Anterior cingulate cortex (tissue), 58 donors: ENCODE data around the gene ZSWIM8.
"Not testable (repeated sequence)": the region's sequence is repeated elsewhere in the genome, so short reads cannot be mapped to it uniquely, and the experiment has no call there.

Source experiments
- DNase-seq, 58 donors: peaks; one replicate each; lab custom pipeline; 2025; lab: John Stamatoyannopoulos, UW

ZSWIM8 gene

DNA sequence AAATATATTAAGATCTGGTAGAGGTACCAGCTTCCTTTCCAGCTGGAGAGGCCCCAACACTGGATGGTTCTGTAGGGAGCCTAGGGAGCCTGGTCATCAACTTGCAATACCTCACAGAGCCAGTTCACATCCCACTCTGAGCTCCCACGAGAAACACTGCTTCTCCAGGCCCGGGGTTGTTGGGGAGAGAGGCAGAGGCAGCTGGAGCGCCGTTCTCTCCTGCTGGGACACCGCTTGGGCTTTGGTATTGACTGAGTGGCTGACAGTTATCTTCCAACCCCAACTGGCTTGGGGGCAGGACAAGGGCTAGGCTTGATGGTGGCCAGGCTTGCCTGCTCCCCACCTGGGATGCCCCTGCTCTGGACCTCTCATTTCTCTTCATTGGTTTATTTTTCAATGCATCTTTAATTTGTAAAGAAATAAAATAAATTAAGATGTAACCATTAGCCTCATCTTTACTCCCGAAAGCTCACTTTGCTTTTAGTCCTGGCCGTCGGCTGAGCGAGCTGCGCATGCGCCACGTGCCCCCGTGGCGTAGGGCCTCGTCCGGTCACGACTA, 13.6 kb upstream of the ZSWIM8 start:
- peak in 14 of 58 donors; percentile 4 to 93 (median 80) for DNase-seq

DNA sequence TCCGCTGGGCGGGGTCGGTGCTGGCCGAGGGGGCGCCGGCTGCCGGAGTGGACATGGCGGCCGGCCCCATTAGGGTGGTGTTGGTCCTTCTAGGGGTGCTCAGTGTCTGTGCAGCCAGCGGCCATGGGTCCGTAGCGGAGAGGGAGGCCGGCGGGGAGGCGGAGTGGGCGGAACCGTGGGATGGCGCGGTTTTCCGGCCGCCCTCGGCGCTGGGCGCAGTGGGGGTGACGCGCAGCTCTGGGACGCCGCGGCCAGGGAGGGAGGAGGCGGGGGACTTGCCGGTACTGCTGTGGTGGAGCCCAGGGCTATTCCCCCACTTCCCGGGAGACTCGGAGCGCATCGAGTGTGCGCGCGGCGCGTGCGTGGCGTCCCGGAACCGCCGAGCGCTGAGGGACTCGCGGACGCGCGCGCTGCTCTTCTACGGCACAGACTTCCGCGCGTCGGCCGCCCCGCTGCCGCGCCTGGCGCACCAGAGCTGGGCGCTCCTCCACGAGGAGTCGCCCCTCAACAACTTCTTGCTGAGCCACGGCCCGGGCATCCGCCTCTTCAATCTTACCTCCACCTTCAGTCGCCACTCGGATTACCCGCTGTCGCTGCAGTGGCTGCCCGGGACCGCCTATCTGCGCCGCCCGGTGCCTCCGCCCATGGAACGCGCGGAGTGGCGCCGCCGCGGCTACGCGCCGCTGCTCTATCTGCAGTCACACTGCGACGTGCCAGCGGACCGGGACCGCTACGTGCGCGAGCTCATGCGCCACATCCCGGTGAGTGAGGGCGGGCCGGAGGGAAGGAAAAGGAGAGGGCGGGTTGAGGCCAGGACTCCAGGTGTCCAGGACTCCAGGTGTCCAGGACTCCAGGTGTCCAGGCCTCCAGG, 12.9 kb upstream of the ZSWIM8 start:
- DNase-seq, result peak in 57 of 58 donors; percentile 34 to 96 (median 84)

DNA sequence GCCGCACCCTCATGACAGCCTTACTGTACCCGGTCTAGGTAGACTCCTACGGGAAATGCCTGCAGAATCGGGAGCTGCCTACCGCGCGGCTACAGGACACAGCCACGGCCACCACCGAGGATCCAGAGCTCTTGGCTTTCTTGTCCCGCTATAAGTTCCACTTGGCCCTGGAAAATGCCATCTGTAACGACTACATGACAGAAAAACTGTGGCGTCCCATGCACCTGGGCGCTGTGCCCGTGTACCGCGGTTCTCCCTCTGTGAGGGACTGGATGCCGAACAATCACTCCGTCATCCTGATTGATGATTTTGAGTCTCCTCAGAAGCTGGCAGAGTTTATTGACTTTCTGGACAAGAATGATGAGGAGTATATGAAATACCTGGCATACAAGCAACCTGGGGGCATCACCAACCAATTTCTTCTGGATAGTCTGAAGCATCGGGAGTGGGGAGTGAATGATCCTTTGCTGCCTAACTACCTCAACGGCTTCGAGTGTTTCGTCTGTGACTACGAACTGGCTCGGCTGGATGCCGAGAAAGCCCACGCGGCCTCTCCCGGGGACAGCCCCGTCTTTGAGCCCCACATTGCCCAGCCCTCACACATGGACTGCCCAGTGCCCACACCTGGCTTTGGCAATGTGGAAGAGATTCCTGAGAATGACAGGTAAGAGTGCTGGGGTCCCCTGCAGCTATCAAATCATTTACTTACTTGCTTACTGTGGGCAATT, 12.1 kb upstream of the ZSWIM8 start:
- DNase-seq, result peak in 13 of 58 donors; percentile 9 to 61 (median 41)

- DNase-seq, result peak in 1 of 58 donors; percentile 1
These were observed 10.8 kb upstream of the ZSWIM8 start for GRCh38 chr10:73774637-73775036.

- DNase-seq, result no peak
These were observed 6.4 kb upstream of the ZSWIM8 start for GRCh38 chr10:73779018-73779417.

GRCh38 chr10:73779539-73780197, 5.7 kb upstream of the ZSWIM8 start:
- DNase-seq, result no peak

DNA sequence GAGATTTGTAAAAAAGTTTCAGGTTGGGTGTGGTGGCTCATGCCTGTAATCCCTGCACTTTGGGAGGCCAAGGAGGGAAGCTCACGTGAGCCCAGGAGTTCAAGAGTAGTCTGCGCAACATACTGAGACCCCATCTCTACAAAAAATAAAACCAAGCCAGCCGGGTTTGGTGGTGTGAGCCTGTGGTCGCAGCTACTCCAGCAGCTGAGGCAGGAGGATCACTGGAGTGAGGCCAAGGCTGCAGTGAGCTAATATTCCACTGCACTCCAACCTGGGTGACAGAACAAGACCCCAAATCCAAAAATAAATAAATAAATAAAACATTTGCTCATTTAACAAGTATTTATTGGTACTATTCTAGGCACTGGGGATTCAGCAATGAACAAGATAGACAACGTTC, 5.1 kb upstream of the ZSWIM8 start:
- no peak for DNase-seq

DNA sequence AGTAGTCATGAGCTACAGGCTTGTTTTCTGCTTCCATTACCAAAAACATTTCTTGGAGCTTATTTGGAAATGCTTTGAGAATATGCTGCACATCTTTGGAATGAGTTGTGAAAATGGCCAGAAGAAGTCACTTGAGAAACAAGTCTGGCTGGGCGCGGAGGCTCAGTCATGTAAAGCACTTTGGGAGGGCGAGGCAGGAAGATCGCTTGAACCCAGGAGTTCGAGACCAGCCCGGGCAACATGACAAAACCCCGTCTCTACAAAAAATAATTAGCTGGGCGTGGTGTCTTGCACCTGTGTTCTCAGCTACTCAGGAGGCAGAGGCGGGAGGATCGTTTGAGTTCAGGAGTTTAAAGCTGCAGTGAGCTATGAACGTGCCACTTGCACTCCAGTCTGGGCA, 4.4 kb upstream of the ZSWIM8 start:
- no peak for DNase-seq

DNA sequence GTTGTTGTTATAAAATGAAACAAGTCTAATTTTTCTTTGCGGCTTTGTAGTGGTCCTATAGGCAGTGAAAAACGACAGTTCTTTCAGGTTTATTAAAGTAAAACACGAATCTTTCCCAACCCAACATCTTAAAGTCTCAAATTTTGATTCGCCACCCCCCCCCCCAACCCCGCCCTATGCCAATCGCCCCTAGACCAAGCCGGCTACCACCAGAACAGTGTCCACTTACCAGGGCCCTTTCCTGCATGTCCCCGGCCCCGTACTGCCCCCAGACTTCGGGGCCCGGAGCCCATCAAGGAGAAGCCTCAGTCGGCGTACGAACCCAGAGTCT, 3.9 kb upstream of the ZSWIM8 start:
- no peak for DNase-seq

DNA sequence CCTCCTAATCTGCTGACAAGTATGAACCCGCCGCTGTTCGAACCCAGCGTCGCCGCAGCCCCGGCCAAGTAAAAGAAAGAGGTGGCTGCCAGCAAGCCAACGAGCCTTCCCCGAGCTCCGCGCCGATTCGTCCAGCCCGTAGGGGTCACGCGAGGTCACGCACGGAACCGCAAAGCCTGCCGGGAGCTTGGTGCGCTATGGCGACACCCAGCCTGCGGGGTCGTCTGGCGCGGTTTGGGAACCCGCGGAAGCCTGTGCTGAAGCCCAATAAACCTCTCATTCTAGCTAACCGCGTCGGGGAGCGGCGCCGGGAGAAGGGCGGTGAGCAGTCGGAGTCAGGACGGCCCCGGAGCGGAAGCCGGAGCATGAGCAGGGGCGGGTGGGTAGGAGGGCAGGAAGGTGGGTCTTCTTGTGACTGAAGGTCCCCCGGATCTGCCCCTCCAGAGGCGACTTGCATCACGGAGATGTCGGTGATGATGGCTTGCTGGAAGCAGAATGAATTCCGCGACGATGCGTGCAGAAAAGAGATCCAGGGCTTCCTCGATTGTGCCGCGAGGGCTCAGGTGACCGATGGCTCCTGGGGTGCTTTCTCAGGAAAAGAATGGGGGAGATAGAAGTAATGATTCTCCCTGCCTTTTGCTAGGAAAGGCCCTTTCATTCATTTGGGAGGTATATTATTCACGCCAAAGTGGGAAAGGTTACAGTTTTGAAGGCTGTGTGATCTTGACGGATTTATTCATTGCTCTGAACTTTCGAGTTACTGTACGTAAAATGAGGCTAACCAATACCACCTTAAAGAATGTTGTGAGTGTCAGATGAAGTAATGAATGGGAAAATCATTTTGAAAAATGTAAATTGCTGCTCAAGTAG, 3.3 kb upstream of the ZSWIM8 start, which contains the start of gene CHCHD1:
Gene CHCHD1, plus strand, starts transcription at position 170 of the 870 bp plus-strand sequence. Its CDS starts 28 bp downstream, at position 198.
- DNase-seq, result peak; percentile 30 to 93 (median 85)

DNA sequence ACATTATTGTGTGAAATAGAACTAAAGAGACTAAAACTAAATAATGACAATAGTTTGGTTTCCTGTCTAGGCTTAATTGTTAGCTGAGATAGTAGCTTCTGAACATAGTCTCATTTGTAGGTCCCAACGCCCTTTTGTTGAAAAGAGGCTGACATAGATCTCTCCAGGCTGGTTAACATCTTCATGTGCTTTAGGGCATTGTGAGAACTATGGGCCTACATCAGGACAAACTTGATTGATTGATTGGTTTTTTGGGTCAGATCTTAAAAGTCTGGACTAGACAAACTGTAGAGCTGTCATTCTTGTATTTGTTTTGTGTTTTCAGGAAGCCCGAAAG, 2.7 kb upstream of the ZSWIM8 start:
- DNase-seq, result no peak

DNA sequence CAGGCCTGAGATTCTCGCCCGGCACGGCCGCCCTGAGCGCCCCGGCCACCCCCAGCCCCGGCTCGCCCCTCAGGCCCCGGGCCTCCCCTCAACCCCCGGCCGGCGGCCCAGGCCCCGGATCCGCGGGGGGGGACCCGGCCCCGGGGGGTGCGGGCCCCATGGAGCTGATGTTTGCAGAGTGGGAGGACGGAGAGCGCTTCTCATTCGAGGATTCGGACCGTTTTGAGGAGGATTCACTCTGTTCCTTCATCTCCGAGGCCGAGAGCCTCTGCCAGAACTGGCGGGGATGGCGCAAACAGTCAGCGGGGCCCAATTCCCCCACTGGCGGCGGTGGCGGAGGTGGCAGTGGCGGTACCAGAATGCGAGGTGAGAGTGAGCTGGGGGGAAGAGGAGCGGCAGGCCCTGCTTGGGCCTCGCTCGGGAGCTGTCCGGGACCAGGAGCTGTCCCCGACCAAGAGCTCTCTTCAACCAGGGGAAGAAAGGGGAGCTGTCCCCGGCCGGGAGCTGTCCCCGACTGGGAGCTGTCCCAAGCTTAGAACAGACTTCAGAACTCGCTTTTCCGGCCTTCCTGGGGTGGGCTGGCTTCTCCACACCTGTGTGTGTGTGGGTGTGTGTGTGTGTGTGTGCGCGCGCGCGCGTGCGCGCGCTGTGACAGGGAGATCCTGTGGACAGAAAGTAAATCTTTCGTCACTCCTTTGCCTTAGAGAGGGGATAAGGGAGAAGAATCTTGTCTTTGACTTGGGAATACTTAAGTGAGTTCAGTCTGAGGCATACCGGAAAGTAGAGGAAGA, 510 bp downstream of the ZSWIM8 start:
- DNase-seq, result peak in 9 of 58 donors; percentile 37 to 60 (median 46)

DNA sequence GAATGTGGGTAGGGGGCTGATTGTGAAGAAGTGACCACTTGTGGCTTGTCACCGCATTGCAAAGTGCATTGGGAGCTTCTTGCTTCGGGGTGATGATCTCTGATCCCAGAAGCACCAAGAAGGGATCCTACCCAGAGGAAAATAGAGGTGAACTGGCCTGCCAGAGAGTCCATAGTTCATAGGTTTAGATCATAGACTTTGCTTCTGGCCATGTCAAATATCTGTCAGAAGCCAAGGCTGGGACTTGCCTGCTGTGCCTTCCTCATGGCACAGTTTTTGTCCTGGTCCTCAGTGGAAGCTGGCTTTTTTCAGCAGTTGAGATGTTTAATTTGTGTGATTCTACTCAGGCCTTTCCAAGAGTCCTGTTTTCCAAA, 1.1 kb downstream of the ZSWIM8 start:
- no peak for DNase-seq

DNA sequence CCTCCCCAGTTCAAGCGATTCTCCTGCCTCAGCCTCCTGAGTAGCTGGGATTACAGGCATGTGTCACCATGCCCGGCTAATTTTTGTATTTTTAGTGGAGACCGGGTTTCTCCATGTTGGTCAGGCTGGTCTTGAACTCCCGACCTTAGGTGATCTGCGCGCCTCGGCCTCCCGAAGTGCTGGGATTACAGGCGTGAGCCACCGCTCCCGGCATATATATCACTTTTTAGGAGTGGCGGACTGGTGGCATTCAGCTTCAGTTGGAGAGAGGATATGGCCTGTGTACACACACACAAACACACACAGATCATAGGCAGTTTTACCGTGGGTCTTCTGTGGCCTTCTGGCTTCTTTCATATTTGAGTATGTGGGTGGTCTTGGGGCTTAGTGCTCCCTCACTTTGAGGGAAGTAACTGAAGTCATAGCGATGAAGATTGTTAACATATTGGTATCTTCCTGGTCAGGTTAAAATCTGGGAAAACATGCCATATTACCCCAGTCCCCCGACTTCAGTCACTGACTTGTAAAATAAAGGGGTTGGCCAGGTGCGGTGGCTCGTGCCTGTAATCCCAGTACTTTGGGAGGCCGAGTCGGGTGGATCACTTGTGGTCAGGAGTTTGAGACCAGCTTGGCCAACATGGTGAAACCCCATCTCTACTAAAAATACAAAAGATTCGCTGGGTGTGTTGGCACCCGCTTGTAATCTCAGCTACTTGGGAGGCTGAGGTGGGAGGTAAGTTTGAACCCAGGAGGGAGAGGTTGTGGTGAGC, 1.8 kb downstream of the ZSWIM8 start:
- not testable (repeated sequence) for DNase-seq

DNA sequence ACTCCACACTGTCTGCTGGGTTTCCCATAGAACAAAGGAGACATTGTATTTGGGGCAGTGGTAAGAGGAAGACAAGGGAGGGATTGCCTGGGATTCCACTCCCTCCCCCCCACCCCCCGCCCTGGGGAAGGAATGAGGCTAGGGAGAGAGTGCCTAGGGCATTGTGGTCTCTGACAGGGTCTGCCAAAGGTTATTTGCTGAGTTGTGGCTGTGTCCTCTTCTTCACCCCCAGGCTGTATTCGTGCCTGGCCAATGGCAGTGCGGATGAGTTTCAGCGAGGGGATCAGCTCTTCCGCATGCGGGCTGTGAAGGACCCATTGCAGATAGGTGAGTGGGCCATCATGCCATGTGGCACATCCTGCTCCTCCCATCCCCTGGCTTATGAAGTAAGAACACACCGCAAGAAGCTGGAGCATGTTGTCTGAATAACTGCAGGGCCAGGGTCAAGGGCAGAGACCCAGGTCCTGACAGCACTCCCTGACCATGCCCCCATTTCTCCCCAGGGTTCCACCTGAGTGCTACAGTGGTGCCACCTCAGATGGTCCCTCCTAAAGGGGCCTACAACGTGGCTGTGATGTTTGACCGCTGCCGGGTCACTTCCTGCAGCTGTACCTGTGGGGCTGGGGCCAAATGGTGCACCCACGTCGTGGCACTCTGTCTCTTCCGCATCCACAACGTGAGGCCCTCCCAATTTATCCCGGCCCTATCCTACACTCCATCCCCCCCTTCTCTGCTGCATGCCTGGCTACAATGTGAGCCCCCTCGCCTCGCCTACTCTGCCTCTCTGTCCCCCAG, 3.7 kb downstream of the ZSWIM8 start:
- DNase-seq, result no peak

GRCh38 chr10:73789659-73790055, 4.3 kb downstream of the ZSWIM8 start:
- no peak for DNase-seq

GRCh38 chr10:73790886-73791625, 5.7 kb downstream of the ZSWIM8 start:
- no peak for DNase-seq
